SU-DHL-6 (cell line): ENCODE data around the gene WFIKKN2.

Experiments used
- H2AFZ ChIP-seq: fragments of 200-600 bp; sonication (generic); 2 replicates; pipeline ENCODE4 v1.6.1; 2014; ENCODE audit warnings: low read depth, mild to moderate bottlenecking, moderate library complexity, mixed read lengths, antibody characterized with exemption, low read length; ENCODE audit not compliant: severe bottlenecking
- H3F3A ChIP-seq: fragments of 200-600 bp; shearing (Covaris generic); 2 replicates; pipeline ENCODE4 v1.6.0; 2016; ENCODE audit warnings: antibody characterized with exemption, mild to moderate bottlenecking; ENCODE audit not compliant: insufficient read depth
- H3K27ac ChIP-seq: fragments of 200-600 bp; sonication (generic); 2 replicates; pipeline ENCODE4 v1.5.1; 2016; ENCODE audit warnings: low read depth, mild to moderate bottlenecking, low read length, moderate library complexity, mixed read lengths
- H3K27me3 ChIP-seq: fragments of 200-600 bp; sonication (generic), shearing (Covaris generic); 2 replicates; pipeline ENCODE4 v1.6.0; 2014; ENCODE audit warnings: mild to moderate bottlenecking, low read length
- H3K36me3 ChIP-seq: fragments of 200-600 bp; sonication (generic); 2 replicates; pipeline ENCODE4 v1.6.1; 2014; ENCODE audit warnings: mild to moderate bottlenecking, low read length, mixed read lengths
- H3K4me2 ChIP-seq: fragments of 300-600, 200-600 bp; shearing (Covaris generic), sonication (generic); 2 replicates; pipeline ENCODE4 v1.6.0; 2014; ENCODE audit warnings: low read length, low read depth, mild to moderate bottlenecking; ENCODE audit not compliant: poor library complexity, severe bottlenecking
- H3K4me3 ChIP-seq: fragments of 200-600 bp; sonication (generic); 2 replicates; pipeline ENCODE4 v1.5.1; 2014; ENCODE audit warnings: antibody characterized with exemption, low read length, mild to moderate bottlenecking, mixed read lengths; ENCODE audit not compliant: insufficient read depth, poor library complexity, severe bottlenecking
- H3K79me2 ChIP-seq: fragments of 200-600 bp; sonication (generic); 2 replicates; pipeline ENCODE4 v1.6.1; 2014; ENCODE audit warnings: mild to moderate bottlenecking, low read length, moderate library complexity; ENCODE audit not compliant: insufficient read depth
- H3K9ac ChIP-seq: fragments of 200-600 bp; sonication (generic); 2 replicates; pipeline ENCODE4 v1.7.0; 2014; ENCODE audit warnings: mild to moderate bottlenecking, low read length
- H3K9me2 ChIP-seq: fragments of 200-600 bp; sonication (generic); replicated peaks from 2 replicates; pipeline ENCODE4 v1.6.1; 2014; ENCODE audit warnings: low read length; ENCODE audit not compliant: insufficient read depth
- H3K9me3 ChIP-seq: fragments of 200-600 bp; sonication (generic); 2 replicates; pipeline ENCODE4 v1.6.1; 2014; ENCODE audit warnings: low read length, mixed read lengths; ENCODE audit not compliant: insufficient read depth
- H4K20me1 ChIP-seq: fragments of 200-600 bp; sonication (generic); 2 replicates; pipeline ENCODE4 v1.6.1; 2014; ENCODE audit warnings: low read depth, mild to moderate bottlenecking, antibody characterized with exemption, low read length, moderate library complexity, mixed read lengths
- EZH2phosphoT487 ChIP-seq: fragments of 200-600 bp; sonication (generic), shearing (Covaris generic); conservative IDR thresholded peaks from 2 replicates; pipeline ENCODE4 v1.6.1; 2018; ENCODE audit warnings: mild to moderate bottlenecking, antibody characterized with exemption, low read length, moderate library complexity, mixed read lengths
- TF ChIP-seq, protein P1 (sequence below): fragments of 200-600 bp; sonication (generic); IDR thresholded peaks from one replicate; pipeline ENCODE4 v1.5.1; 2017; ENCODE audit warnings: antibody characterized with exemption, mild to moderate bottlenecking, low read length, moderate library complexity; ENCODE audit not compliant: insufficient read depth, poor library complexity, severe bottlenecking

Gene WFIKKN2

DNA sequence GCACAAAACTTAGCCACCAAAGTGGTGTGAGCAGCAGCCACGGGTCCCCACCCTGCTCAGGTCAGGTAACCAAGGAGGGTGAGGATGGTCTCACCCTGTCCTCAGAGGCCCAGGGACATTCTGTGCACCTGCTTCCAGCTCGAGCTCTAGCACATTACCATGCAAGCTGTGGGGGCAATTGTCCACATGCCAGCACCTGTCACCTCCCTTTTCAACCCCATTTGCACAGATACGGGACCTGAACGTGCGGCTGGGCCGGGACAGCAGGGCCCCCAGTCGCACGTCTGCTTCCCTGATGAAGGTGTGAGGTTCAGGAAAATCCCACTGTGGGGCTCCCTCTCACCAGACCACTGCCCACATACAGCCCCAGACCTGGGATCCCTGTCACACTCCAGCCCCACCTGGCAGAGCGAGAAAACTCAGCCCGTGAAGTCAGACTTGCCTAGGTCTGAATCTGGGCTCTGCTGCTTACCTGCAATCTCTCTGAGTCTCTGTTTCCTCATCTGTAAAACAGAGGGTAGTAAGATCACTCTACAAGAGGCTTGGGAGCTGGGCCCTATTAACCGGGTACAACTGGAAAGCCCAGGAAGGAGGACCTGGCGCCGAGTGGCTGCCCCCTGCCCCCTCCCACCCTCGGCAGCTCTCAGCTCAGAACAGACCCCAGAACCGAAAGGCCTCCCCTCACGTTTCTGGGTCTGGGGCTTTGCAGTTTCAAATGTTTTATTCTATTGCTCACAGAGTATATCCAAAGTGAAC, 7.9 kb downstream of the WFIKKN2 start:
- H3K36me3 ChIP-seq = no peaks in the 10 kb centered on the region
- no peak overlapping the region for H3K9ac ChIP-seq
- no peaks in the 10 kb centered on the region for H3K9me2 ChIP-seq
- H3K4me2 ChIP-seq = no peak overlapping the region
- no peaks in the 10 kb centered on the region for H3K9me3 ChIP-seq
- H3K79me2 ChIP-seq = no peaks in the 10 kb centered on the region
- no peak overlapping the region for H3K4me3 ChIP-seq
- H4K20me1 ChIP-seq = no peaks in the 10 kb centered on the region
- TF ChIP-seq EZH2phosphoT487 = no peak
- TF ChIP-seq, protein P1, sequence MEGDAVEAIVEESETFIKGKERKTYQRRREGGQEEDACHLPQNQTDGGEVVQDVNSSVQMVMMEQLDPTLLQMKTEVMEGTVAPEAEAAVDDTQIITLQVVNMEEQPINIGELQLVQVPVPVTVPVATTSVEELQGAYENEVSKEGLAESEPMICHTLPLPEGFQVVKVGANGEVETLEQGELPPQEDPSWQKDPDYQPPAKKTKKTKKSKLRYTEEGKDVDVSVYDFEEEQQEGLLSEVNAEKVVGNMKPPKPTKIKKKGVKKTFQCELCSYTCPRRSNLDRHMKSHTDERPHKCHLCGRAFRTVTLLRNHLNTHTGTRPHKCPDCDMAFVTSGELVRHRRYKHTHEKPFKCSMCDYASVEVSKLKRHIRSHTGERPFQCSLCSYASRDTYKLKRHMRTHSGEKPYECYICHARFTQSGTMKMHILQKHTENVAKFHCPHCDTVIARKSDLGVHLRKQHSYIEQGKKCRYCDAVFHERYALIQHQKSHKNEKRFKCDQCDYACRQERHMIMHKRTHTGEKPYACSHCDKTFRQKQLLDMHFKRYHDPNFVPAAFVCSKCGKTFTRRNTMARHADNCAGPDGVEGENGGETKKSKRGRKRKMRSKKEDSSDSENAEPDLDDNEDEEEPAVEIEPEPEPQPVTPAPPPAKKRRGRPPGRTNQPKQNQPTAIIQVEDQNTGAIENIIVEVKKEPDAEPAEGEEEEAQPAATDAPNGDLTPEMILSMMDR = no peak
- no peaks in the 10 kb centered on the region for H3F3A ChIP-seq
- H2AFZ ChIP-seq = no peak overlapping the region
- H3K27ac ChIP-seq = no peak overlapping the region
- no peaks in the 10 kb centered on the region for H3K27me3 ChIP-seq

DNA sequence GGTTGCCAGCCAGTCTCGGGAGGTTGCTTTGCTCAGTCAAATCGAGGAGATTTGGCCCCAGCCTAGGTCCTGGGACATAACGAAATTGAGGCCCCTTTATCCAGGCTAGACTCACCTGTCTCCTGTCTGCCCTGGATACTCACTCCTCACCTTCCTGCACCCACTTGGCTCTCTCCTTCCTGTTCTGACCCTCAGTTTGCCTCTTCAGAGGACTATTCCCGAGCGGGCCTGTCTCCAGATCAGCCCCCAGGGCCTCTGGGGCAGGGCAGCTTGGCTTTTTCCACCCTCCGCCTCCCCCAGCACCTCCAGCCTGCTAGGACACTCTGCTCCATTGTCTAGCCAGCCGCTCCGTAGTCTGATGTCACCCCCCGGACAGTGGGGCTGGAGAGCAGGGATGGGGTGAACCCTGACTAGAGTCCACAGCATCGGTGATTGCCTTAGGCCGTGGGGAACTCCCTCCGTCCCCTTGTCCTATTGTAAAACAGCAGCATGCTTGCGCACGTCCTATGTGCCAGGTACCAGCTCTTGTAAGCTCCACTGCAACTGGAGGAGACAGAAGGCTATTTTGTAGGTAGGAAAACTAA, 8.8 kb downstream of the WFIKKN2 start:
- no peaks in the 10 kb centered on the region for H3K27me3 ChIP-seq
- H4K20me1 ChIP-seq = no peaks in the 10 kb centered on the region
- no peak overlapping the region for H3K4me3 ChIP-seq
- H3F3A ChIP-seq = no peaks in the 10 kb centered on the region
- no peaks in the 10 kb centered on the region for H3K36me3 ChIP-seq
- H3K79me2 ChIP-seq = no peaks in the 10 kb centered on the region
- no peak overlapping the region for H3K4me2 ChIP-seq
- TF ChIP-seq, protein P1 = no peak
- TF ChIP-seq EZH2phosphoT487 = no peak
- no peak overlapping the region for H3K27ac ChIP-seq
- no peak overlapping the region for H2AFZ ChIP-seq
- no peaks in the 10 kb centered on the region for H3K9me3 ChIP-seq
- H3K9me2 ChIP-seq = no peaks in the 10 kb centered on the region
- no peak overlapping the region for H3K9ac ChIP-seq

DNA sequence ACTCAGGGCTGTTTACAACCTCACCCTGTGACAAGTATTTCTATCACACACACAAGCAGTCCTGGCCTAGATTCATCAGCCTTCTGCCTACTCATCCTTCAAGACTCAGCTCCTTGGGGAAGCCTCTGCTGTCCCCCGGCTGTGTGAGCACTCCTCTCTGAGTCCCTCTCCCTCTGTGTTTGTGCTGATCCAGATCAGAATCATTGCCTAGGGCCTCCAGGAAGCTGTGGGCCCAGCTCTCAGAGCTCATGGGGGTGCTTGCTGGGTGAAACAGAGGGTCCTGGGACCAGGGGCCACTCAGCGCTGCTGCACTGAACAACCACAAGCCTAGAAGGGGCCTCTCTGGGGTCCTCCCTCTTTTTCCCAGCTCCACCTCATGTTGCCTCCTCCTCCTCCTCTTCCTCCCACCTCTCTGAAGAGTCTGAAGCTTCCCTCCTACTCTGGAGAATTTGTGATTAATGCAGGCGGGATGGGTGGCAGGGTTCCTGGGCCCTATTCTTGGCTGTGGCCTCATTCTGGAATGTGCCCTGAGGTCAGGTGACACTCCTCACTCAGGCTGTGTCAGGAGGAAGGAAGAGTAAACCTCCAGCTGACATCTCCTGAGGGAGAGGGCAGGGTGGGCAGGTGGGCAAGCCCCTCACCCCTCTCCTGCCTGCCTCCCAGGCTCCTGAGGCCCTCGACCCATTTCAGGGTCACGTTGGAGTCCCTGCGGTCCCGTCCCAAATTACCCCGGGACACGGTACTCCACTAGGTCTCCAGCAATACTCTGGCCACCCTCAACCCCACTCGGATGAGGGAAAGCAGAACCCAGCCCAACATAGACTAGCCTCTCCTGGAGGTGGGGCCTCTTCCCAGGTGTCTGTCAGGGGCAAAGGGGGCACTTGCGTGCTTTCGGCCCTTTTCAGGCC, 10.1 kb downstream of the WFIKKN2 start:
- no peaks in the 10 kb centered on the region for H4K20me1 ChIP-seq
- no peak overlapping the region for H3K27ac ChIP-seq
- H3K9me2 ChIP-seq = no peaks in the 10 kb centered on the region
- no peak for TF ChIP-seq EZH2phosphoT487
- TF ChIP-seq, protein P1 = no peak
- no peak overlapping the region for H3K4me2 ChIP-seq
- no peaks in the 10 kb centered on the region for H3K27me3 ChIP-seq
- H3K9me3 ChIP-seq = no peaks in the 10 kb centered on the region
- no peak overlapping the region for H2AFZ ChIP-seq
- H3K79me2 ChIP-seq = no peaks in the 10 kb centered on the region
- no peaks in the 10 kb centered on the region for H3F3A ChIP-seq
- H3K36me3 ChIP-seq = no peaks in the 10 kb centered on the region
- H3K9ac ChIP-seq = no peak overlapping the region
- no peak overlapping the region for H3K4me3 ChIP-seq
